ENCODE measurements around the gene FILIP1.

DNA sequence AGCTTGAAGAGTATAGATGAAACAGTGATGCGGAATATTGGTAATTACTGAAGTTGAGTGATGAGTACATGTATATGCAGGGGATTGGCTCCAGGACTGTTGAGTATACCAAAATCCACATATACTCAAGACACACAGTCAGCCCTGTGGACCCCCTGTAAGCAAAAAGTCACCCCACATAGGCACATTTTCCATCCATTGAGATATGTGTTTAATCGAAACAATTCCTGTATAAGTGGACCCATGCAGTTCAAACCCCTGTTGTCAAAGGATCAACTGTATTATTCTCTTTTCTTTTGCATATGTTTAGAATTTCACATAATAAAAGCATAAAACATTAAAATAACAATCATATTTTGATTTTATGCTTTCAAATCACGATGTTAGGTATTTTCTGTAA, 32.1 kb upstream of the FILIP1 start:
- TF ChIP-seq, protein P1, sequence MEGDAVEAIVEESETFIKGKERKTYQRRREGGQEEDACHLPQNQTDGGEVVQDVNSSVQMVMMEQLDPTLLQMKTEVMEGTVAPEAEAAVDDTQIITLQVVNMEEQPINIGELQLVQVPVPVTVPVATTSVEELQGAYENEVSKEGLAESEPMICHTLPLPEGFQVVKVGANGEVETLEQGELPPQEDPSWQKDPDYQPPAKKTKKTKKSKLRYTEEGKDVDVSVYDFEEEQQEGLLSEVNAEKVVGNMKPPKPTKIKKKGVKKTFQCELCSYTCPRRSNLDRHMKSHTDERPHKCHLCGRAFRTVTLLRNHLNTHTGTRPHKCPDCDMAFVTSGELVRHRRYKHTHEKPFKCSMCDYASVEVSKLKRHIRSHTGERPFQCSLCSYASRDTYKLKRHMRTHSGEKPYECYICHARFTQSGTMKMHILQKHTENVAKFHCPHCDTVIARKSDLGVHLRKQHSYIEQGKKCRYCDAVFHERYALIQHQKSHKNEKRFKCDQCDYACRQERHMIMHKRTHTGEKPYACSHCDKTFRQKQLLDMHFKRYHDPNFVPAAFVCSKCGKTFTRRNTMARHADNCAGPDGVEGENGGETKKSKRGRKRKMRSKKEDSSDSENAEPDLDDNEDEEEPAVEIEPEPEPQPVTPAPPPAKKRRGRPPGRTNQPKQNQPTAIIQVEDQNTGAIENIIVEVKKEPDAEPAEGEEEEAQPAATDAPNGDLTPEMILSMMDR (IDR thresholded peaks at IDR 0.05), result no peak
- TF ChIP-seq POLR2A (IDR thresholded peaks at IDR 0.05) (no peak), POLR2AphosphoS5 (IDR thresholded peaks at IDR 0.05) (no peak)

All from stomach (tissue), 4 donors.